Measurements from ENCODE around the gene EHD1.

EHD1 gene

GRCh38 chr11:64837887-64838351 lies 40.5 kb downstream of the EHD1 start:
- DNase-seq (ENCODE audit: extremely low read depth, low read depth), result no peak
- no peak for TF ChIP-seq CTCF (IDR thresholded peaks at IDR 0.05; ENCODE audit: low read depth, low read length, missing control alignments)
- no peak overlapping the region for H3K4me3 ChIP-seq (replicated peaks; ENCODE audit: low read depth, low read length)

GRCh38 chr11:64836448-64837072 lies 41.9 kb downstream of the EHD1 start:
- H3K4me3 ChIP-seq (replicated peaks; ENCODE audit: low read depth, low read length), result no peak overlapping the region
- DNase-seq (ENCODE audit: extremely low read depth, low read depth), result no peak
- TF ChIP-seq CTCF (IDR thresholded peaks at IDR 0.05; ENCODE audit: low read depth, low read length, missing control alignments), result no peak

GRCh38 chr11:64835616-64836447 lies 42.6 kb downstream of the EHD1 start:
- DNase-seq (ENCODE audit: extremely low read depth, low read depth), result no peak
- no peak for TF ChIP-seq CTCF (IDR thresholded peaks at IDR 0.05; ENCODE audit: low read depth, low read length, missing control alignments)
- no peak overlapping the region for H3K4me3 ChIP-seq (replicated peaks; ENCODE audit: low read depth, low read length)

- no peak for DNase-seq (ENCODE audit: extremely low read depth, low read depth)
- H3K4me3 ChIP-seq (replicated peaks; ENCODE audit: low read depth, low read length), result no peak overlapping the region
- TF ChIP-seq CTCF (IDR thresholded peaks at IDR 0.05; ENCODE audit: low read depth, low read length, missing control alignments), result no peak
Observed at GRCh38 chr11:64834723-64835615, 43.5 kb downstream of the EHD1 start.

- no peak for TF ChIP-seq CTCF (IDR thresholded peaks at IDR 0.05; ENCODE audit: low read depth, low read length, missing control alignments)
- no peak for DNase-seq (ENCODE audit: extremely low read depth, low read depth)
- no peak overlapping the region for H3K4me3 ChIP-seq (replicated peaks; ENCODE audit: low read depth, low read length)
Observed at GRCh38 chr11:64834031-64834722, 44.2 kb downstream of the EHD1 start.

GRCh38 chr11:64833509-64833908 lies 44.9 kb downstream of the EHD1 start:
- no peak overlapping the region for H3K4me3 ChIP-seq (replicated peaks; ENCODE audit: low read depth, low read length)
- DNase-seq (ENCODE audit: extremely low read depth, low read depth), result no peak
- TF ChIP-seq CTCF (IDR thresholded peaks at IDR 0.05; ENCODE audit: low read depth, low read length, missing control alignments), result no peak

Data from HFF-Myc (cell line).